SK-MEL-5 (cell line): ENCODE results near the gene LSM7. TPM values are rescaled to one million over a fixed set of nuclear protein-coding genes. Genes with fewer than 3 reads are reported as not detected.

Experiments used
- DNase-seq: peaks from one replicate; pipeline ENCODE4 v3.0.0-alpha.2; 2016; ENCODE audit warnings: low read depth, low spot score
- in situ Hi-C: cut with HindIII; loops from 2 replicates; pipeline ENCODE4 v1.10.0; 2016; ENCODE audit warnings: low sequenced_read_pairs, high pct_unique_total_duplicates, low pct_unique_long_range_greater_than_20kb
- total RNA-seq: library from RNA; depleted of rRNA; stranded (reverse); fragments of >200 nt; shearing (Covaris generic); gene quantifications from 2 replicates; pipeline ENCODE4 v1.2.3, GENCODE V29; 2014

The LSM7 gene
- total RNA-seq, 1 experiment from 2014 or later = 128 TPM

- DNase-seq = no peak
- in situ Hi-C loops = no loop called here
Measured at GRCh38 chr19:2315121-2315817, 13.1 kb downstream of the LSM7 start.

GRCh38 chr19:2312820-2313501 is 15.4 kb downstream of the LSM7 start:
- in situ Hi-C loops = no loop called here
- DNase-seq = no peak

DNA sequence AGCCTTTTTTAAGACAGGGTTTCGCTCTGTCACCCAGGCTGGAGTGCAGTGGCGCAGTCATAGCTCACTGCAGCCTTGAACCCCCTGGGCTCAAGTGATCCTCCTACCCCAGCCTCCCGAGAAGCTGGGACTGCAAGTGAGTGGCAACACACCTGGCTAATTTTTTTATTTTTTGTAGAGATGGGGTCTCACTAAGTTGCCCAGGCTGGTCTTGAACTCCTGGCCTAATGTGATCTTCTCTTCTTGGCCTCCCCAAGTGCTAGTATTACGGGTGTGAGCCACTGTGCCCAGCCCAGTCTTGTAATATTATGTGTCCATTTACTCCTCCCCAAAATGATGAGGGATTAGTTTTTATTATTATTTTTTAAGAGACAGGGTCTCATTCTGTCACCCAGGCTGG is 17.3 kb downstream of the LSM7 start:
- in situ Hi-C loops = no loop called here

DNA sequence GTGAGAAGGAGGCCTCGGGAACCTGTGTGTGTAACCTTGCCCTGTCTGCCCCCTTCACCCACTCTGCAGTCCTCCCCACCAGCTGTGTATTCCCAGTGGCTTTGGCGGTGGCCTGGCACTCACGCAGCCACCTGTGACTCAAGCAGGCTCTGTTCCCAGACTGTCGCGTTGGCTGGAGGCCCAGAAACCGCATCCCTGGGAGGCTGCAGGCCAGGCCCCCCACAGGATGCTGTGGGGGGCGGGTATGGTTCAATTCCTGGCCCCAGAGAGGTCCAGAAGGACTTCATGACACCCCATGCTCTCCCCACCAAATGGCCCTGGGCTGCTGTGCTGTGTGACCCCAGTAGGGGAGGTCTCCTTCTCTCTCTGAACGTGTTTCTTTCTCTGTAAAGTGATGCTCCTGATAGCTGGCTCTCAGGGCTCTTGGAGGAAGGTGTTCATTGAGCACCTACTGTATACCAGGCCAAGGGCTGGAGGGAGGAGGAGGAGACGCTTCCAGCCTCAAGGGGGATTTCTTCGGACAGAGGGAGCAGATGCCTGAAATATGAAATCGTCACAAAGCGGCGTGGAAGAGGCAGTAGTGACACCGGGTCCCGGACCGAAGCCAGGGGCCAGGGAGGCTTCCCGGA is 18.5 kb downstream of the LSM7 start:
- in situ Hi-C loops = no loop called here
- no peak for DNase-seq

More for the DNA sequence above, 17.3 kb downstream of the LSM7 start:
- DNase-seq = no peak

DNA sequence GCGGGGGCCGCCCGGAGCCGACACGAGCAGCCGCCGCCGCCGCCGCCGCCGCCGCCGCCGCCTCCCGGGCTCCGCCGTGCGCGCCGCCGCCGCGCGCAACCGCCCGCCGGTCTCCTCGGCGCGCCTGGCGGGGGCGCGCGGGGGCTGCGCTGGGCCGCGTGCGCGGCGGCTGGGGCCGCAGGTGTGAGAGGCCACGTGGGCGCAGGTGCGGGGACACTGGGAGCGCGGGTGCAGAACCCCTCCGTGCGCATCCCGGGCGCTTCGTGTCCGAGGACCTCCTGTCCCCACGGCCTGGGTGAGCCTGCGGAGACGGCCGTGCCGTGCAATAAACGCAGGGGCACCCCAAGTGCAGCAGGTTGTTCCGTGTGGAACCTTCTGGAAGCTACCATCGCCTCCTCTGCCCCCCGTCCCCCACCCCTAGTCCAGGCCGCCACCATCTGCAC is 20.3 kb downstream of the LSM7 start, which contains the start of gene LINGO3:
TSS of gene LINGO3 (minus strand) at position 41 of the 443 bp plus-strand sequence. CDS start 16,378 bp downstream, outside the sequence.
- DNase-seq = no peak
- in situ Hi-C loops = no loop called here

- in situ Hi-C loops = no loop called here
- DNase-seq = no peak
Measured at GRCh38 chr19:2307518-2308012, 20.8 kb downstream of the LSM7 start.

DNA sequence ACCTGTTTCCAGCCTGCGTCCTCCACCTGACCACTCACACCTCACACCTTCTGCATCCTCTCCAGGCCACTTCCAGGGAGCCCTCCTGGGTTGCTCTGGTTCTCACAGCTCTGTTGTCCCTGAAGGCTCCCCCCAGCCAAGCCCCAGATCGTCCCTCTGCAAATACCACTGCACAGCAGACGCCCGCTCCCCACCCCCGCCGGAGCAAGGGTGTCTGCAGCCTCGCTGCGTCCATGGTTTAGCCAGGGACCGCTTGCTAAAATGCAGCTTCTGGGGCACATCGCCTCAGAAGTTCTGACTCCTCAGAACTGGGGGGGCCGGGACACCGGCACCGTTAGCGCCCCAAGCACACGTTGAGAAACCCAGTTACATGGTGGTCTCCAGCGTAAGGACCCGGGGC is 21.4 kb downstream of the LSM7 start:
- no peak for DNase-seq
- in situ Hi-C loops = no loop called here

DNA sequence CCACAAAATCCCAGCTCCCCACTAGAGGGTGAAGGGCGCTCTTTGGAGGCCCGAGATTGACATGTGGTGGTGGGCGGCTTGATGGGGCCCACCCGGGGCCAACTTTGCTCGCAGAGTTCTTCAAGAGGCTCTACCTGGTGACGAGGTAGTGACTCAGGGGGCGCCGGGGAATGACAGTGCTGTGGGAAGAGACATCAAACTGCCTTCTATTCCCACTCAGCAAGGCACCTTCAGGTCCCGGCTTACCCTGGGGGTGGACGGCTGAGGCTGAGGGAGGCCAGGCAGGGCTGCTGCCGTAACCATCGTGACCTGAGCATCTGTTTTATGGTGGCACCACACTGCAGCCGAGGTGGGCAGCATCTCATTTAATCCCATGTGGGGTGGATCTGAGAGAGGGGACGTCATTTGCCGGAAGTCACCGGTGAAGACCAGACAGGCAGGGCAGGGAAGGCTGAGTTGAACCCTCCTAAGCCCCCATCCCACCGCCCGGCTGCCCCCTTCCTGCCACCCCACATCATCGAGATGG is 22.0 kb downstream of the LSM7 start:
- in situ Hi-C loops = no loop called here
- no peak for DNase-seq

- in situ Hi-C loops = no loop called here
- DNase-seq = no peak
Measured at GRCh38 chr19:2305452-2306280, 22.7 kb downstream of the LSM7 start.

- no peak for DNase-seq
- in situ Hi-C loops = no loop called here
Measured at GRCh38 chr19:2303211-2303798, 25.1 kb downstream of the LSM7 start.

- no peak for DNase-seq
- in situ Hi-C loops = no loop called here
Measured at GRCh38 chr19:2302319-2303210, 25.8 kb downstream of the LSM7 start.

- in situ Hi-C loops = no loop called here
- DNase-seq = no peak
Measured at GRCh38 chr19:2300533-2300932, 27.9 kb downstream of the LSM7 start.

DNA sequence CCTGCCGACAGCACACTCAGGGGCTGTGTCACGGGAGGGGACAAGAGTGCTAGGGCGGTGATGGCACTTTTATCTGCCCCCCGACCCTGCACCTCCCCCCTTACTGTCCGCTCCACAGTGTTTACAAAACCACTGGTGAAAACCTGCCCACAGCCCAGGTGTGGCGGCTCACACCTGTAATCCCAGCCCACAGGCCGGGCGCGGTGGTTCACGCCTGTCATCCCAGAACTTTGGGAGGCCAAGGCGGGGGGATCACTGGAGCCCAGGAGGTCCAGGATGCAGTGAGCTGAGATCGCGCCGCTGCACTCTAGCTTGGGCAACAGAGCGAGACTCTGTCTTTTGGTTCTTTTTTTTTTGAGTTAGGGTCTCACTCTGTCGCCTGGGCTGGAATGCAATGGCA is 32.2 kb downstream of the LSM7 start:
- no peak for DNase-seq

GRCh38 chr19:2294687-2295335 is 33.6 kb downstream of the LSM7 start:
- no peak for DNase-seq
- in situ Hi-C loops = no loop called here

More for the DNA sequence above, 32.2 kb downstream of the LSM7 start:
- in situ Hi-C loops = no loop called here

GRCh38 chr19:2291185-2291751 is 37.1 kb downstream of the LSM7 start:
- in situ Hi-C loops = no loop called here
- DNase-seq = no peak
